PC-3 (cell line): Measurements from ENCODE around the gene TRIM4.

Source experiments
- EZH2 ChIP-seq: fragments of 300-600 bp; sonication (generic); IDR thresholded peaks from one replicate; pipeline ENCODE4 v1.6.1; 2017; ENCODE audit warnings: antibody characterized with exemption, mild to moderate bottlenecking, low read length; ENCODE audit not compliant: unreplicated experiment
- EZH2phosphoT487 ChIP-seq: fragments of 300-600 bp; sonication (generic); IDR thresholded peaks from 2 replicates; pipeline ENCODE4 v1.6.1; 2018; ENCODE audit warnings: mild to moderate bottlenecking, antibody characterized with exemption, low read length, borderline replicate concordance
- TF ChIP-seq, protein P1 (sequence below): fragments of 300-600 bp; sonication (generic); conservative IDR thresholded peaks from 2 replicates; pipeline ENCODE4 v1.5.1; 2017; ENCODE audit warnings: antibody characterized with exemption, low read depth, mild to moderate bottlenecking, low read length

DNA sequence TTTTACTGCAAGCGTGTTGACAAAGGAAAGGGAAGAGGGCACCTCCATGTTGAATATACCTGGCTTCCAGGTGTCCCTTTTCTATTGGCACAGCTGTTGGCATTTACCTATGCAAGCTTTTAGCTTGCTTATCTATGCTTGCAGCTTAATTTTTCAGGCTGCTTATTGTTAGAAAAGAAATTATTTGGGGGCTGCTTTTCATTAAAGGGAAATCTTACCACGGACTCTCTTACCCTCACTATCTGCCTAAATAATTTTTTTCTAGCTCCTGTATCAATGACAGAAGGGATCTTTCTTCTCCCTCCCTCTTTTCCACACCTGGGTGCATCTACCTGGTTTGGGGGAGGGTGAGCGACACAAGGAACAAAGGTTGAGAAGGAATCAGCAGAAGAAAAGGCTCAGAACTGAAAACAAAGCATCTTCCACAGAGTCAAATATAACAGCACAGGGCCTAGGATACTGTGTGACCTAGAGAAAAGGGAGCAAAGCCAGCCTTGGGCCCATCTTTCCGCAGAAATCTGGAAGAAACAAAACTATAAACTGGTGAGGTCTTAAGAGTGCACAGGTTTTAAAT lies 25.3 kb upstream of the TRIM4 start:
- TF ChIP-seq EZH2phosphoT487 (no peak), EZH2 (no peak)
- TF ChIP-seq, protein P1, sequence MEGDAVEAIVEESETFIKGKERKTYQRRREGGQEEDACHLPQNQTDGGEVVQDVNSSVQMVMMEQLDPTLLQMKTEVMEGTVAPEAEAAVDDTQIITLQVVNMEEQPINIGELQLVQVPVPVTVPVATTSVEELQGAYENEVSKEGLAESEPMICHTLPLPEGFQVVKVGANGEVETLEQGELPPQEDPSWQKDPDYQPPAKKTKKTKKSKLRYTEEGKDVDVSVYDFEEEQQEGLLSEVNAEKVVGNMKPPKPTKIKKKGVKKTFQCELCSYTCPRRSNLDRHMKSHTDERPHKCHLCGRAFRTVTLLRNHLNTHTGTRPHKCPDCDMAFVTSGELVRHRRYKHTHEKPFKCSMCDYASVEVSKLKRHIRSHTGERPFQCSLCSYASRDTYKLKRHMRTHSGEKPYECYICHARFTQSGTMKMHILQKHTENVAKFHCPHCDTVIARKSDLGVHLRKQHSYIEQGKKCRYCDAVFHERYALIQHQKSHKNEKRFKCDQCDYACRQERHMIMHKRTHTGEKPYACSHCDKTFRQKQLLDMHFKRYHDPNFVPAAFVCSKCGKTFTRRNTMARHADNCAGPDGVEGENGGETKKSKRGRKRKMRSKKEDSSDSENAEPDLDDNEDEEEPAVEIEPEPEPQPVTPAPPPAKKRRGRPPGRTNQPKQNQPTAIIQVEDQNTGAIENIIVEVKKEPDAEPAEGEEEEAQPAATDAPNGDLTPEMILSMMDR: no peak
